Panc1 (cell line): ENCODE results near the gene SFT2D2.

Source experiments
- POLR2AphosphoS5 ChIP-seq: IDR thresholded peaks from 2 replicates; pipeline ENCODE4 v1.6.1; 2012; ENCODE audit warnings: mild to moderate bottlenecking, low read depth, low read length, moderate library complexity
- REST ChIP-seq, 2 experiments: IDR thresholded peaks; 2 replicates each; pipeline ENCODE4 v1.6.1; 2011 to 2012; ENCODE audit warnings: low read depth in 2 of 2, control low read depth in 1 of 2, low read length in 1 of 2, mild to moderate bottlenecking in 1 of 2, moderate library complexity in 1 of 2; ENCODE audit not compliant: insufficient read depth in 1 of 2
- SIN3A ChIP-seq: IDR thresholded peaks from 2 replicates; pipeline ENCODE4 v1.6.1; 2012; ENCODE audit warnings: low read depth, mild to moderate bottlenecking, low read length, moderate library complexity, borderline replicate concordance; ENCODE audit not compliant: insufficient read depth
- TF ChIP-seq, protein P1 (sequence below): fragments of 450-650 bp; IDR thresholded peaks from 2 replicates; pipeline ENCODE4 v1.5.1; 2017; ENCODE audit warnings: mild to moderate bottlenecking

GRCh38 chr1:168210312-168210711 is 15.5 kb upstream of the SFT2D2 start:
- TF ChIP-seq POLR2AphosphoS5 (no peak), REST (IDR thresholded peaks at IDR 0.05; ENCODE audit: insufficient read depth in 1 of 2, low read depth in 2 of 2, low read length in 1 of 2) (no peak), SIN3A (no peak)
- TF ChIP-seq, protein P1, sequence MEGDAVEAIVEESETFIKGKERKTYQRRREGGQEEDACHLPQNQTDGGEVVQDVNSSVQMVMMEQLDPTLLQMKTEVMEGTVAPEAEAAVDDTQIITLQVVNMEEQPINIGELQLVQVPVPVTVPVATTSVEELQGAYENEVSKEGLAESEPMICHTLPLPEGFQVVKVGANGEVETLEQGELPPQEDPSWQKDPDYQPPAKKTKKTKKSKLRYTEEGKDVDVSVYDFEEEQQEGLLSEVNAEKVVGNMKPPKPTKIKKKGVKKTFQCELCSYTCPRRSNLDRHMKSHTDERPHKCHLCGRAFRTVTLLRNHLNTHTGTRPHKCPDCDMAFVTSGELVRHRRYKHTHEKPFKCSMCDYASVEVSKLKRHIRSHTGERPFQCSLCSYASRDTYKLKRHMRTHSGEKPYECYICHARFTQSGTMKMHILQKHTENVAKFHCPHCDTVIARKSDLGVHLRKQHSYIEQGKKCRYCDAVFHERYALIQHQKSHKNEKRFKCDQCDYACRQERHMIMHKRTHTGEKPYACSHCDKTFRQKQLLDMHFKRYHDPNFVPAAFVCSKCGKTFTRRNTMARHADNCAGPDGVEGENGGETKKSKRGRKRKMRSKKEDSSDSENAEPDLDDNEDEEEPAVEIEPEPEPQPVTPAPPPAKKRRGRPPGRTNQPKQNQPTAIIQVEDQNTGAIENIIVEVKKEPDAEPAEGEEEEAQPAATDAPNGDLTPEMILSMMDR: no peak
